Mononuclear cell (primary cell): ENCODE results near the gene PCBP2. TPM values are rescaled to one million over a fixed set of nuclear protein-coding genes. Genes with fewer than 3 reads are reported as not detected.
A peak's percentile ranks its signal among the peaks of the same experiment; 100 is the strongest.
"Not testable (repeated sequence)": the region's sequence is repeated elsewhere in the genome, so short reads cannot be mapped to it uniquely, and the experiment has no call there.

Experiments
- H3K27me3 ChIP-seq: 2 replicates; pipeline ENCODE4 v1.6.0; 2011; ENCODE audit warnings: low read length, control low read depth; ENCODE audit not compliant: insufficient read depth
- H3K4me1 ChIP-seq: 2 replicates; pipeline ENCODE4 v1.5.1; 2011; ENCODE audit warnings: mild to moderate bottlenecking, low read length, control low read depth; ENCODE audit not compliant: insufficient read depth
- H3K4me3 ChIP-seq: 2 replicates; pipeline ENCODE4 v1.5.1; 2011; ENCODE audit warnings: mild to moderate bottlenecking, low read length, moderate library complexity
- H3K9me3 ChIP-seq: 2 replicates; pipeline ENCODE4 v1.5.1; 2011; ENCODE audit warnings: low read depth, mild to moderate bottlenecking, control low read depth, low read length
- total RNA-seq: library from RNA; depleted of rRNA; stranded (reverse); fragments of >200 nt; gene quantifications from one replicate; pipeline ENCODE4 v1.2.3, GENCODE V29; 2012

The PCBP2 gene
- 511 TPM for total RNA-seq

DNA sequence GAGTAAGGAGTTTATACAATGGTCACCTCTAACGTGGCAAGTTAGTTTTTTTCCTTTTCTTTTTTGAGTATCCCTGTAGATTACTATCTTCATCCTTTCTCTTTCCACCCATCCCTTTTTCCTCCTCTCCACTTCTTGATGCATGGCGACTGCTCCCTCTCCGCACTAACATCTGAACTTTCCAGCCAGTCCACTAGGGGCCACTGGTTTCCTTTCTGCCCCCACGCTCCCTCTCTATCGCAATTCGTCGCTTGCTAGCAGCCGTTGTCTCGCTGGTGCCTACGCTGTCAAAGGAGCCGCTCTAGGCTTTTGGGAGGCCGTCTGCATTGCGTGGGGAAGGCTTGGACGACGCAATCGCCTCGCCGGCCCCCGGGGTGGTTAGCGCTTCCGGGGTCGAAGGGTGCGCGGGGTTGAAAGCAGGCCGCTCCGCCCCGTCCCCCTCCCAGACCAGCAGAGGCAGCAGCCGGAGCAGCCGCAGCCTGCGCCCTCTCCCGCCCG is at the start of gene PCBP2:
Gene PCBP2, plus strand, starts transcription at position 442 of the 498 bp plus-strand sequence. CDS start 2,699 bp downstream, outside the sequence.
- H3K9me3 ChIP-seq, result no peaks in the 10 kb centered on the region
- no peaks in the 10 kb centered on the region for H3K27me3 ChIP-seq
- peaks cover 20% of the 10 kb centered on the region for H3K4me1 ChIP-seq
- H3K4me3 ChIP-seq, result peak within 1 kb of the TSS; percentile 75

DNA sequence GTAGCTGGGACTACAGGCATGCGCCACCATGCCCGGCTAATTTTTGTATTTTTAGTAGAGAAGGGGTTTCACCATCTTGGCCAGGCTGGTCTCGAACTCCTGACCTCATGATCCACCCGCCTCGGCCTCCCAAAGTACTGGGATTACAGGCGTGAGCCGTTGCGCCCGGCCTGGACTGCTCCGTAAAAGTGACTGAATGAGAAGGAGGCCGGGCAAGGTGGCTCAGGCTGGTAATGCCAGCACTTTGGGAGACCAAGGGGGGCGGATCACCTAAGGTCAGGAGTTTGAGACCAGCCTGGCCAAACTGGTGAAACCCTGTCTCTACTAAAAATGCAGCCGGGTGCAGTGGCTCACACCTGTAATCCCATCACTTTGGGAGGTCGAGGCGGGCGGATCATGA is 49.6 kb upstream of the PCBP2 start:
- H3K27me3 ChIP-seq, H3K4me3 ChIP-seq, H3K9me3 ChIP-seq, H3K4me1 ChIP-seq: not testable (repeated sequence)

DNA sequence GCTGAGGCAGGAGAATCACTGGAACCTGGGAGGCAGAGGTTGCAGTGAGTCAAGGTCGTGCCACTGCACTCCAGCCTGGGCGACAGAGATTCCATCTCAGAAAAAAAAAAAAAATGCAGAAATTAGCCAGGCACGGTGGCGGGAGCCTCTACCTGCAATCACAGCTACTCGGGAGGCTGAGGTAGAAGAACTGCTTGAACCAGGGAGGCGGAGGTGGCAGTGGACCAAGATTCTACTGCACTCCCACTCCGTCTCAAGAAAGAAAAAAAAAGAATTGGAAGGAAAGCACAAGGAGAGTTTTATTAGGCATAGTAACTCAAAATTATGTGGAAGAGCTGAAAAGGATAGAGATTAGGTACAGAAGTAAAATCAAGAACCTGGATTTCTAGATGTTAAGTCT is 49.0 kb upstream of the PCBP2 start:
- no peaks in the 10 kb centered on the region for H3K4me1 ChIP-seq
- H3K27me3 ChIP-seq, result no peaks in the 10 kb centered on the region
- H3K9me3 ChIP-seq, result no peaks in the 10 kb centered on the region
- no peak overlapping the region for H3K4me3 ChIP-seq

- H3K9me3 ChIP-seq, result no peaks in the 10 kb centered on the region
- H3K4me1 ChIP-seq, result peaks cover 11% of the 10 kb centered on the region
- H3K27me3 ChIP-seq, result no peaks in the 10 kb centered on the region
- H3K4me3 ChIP-seq, result no peak overlapping the region
These were observed 41.0 kb upstream of the PCBP2 start for GRCh38 chr12:53410951-53411350.

DNA sequence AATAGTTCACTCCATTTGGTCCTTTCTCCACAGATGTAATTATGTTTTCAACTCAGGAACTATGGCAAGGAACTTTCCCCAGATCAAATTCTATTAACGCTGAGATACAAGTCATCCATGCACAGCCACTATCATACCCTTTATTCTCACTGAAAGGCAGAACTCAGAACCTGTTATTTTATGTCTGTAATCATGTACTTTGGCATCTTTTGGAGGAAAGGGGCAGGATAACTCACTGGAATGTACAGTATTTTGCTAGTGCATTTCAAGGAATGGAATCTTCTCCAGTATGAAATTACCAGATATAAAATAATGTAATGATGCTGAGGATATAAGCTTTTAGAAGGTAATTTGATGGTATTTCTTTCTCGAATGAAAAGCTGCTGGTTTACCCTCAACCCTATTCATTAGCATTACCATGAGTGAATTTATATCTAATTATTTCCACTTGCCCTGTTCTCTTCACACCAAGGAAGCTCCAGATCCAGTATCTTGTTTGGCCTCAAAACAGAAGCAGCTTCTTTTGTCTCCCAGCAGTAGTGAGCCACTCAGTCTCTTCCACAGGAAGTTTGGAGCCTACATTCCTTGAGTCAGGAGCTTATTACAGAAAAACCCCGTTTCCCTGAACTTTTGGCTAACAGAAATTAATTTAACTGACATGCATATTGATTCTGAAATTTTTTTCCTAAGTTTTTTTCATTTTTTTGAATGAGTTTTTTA is 38.3 kb upstream of the PCBP2 start:
- H3K9me3 ChIP-seq, result no peaks in the 10 kb centered on the region
- H3K4me1 ChIP-seq, result peaks cover 27% of the 10 kb centered on the region
- H3K27me3 ChIP-seq, result no peaks in the 10 kb centered on the region
- no peak overlapping the region for H3K4me3 ChIP-seq

DNA sequence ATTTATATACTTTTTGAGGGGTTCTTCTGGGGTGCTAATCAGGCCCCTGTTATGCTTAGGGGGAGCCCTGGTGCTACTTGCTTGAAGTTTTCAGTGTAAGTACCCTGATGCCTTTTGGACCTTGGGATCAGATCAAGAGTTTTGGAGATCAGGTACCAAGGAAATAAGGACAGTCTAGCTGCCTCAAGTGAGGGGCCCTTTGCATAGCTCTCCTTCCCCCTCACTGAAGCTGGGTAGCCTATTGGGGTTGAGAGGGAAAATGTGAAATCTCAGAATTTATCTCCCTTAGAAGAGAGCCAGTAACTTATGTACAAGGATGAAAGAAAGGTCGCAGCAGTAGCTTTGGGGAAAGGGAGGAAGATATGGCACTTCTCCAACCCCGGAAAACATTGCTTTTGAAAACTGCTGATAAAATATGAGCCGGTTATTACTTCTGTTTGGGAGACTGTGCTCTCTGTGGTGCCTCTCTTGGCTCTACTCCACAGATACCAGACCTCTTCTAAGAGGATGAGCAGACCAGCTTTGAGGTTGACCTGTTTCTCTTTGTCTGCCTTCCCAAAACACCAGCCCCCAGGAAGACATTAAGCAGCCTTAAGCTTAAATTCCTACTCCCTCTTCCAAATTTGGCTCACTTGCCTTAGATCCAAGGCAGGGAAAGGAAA is 37.0 kb upstream of the PCBP2 start:
- Histone ChIP-seq H3K27me3 (no peaks in the 10 kb centered on the region), H3K4me1 (peaks cover 27% of the 10 kb centered on the region), H3K9me3 (no peaks in the 10 kb centered on the region), H3K4me3 (no peak overlapping the region)

DNA sequence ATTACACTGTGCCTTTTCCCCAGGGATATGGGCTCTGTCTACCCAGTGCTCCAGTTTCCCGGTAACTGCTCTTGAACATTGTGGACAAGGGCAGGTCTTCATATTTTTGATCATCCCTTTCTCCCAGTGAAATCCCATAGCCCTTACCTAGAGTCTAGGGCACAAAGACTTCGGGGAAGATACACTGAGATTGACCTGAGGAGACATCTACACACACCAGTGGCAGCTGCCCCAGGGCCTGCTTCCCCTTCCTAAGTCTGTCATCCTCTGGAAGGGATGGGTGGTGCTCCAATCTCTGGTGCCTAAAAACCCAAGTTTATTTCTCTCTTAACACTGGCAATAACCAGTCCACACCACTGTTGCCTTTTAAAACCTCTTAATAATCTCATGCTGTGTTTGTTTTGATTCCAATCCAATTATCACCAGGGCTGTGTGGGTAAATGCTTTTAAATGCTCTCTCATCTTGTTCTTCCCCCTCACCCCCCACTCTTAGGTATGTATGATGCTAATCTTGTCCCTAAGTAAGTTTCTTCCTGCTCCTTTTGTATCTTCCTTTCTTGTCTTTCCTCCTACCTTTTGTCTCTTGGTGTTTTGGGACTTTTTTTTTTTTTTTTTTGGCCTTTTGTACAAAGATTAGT is 36.0 kb upstream of the PCBP2 start:
- H3K27me3 ChIP-seq, result not testable (repeated sequence)
- H3K4me1 ChIP-seq, result peaks cover 27% of the 10 kb centered on the region

GRCh38 chr12:53417291-53417816 is 34.5 kb upstream of the PCBP2 start:
- H3K27me3 ChIP-seq, H3K9me3 ChIP-seq, H3K4me3 ChIP-seq: not testable (repeated sequence)
- peaks cover 26% of the 10 kb centered on the region for H3K4me1 ChIP-seq

More for the DNA sequence above, 36.0 kb upstream of the PCBP2 start:
- not testable (repeated sequence) for H3K9me3 ChIP-seq, H3K4me3 ChIP-seq

GRCh38 chr12:53418221-53418620 is 33.7 kb upstream of the PCBP2 start:
- no peaks in the 10 kb centered on the region for H3K27me3 ChIP-seq
- H3K4me3 ChIP-seq, result no peak overlapping the region
- H3K9me3 ChIP-seq, result no peaks in the 10 kb centered on the region
- H3K4me1 ChIP-seq, result peaks cover 21% of the 10 kb centered on the region

- H3K4me1 ChIP-seq, result peaks cover 21% of the 10 kb centered on the region
- H3K4me3 ChIP-seq, result no peak overlapping the region
- no peaks in the 10 kb centered on the region for H3K9me3 ChIP-seq
- no peaks in the 10 kb centered on the region for H3K27me3 ChIP-seq
These were observed 32.1 kb upstream of the PCBP2 start for GRCh38 chr12:53419756-53420155.

DNA sequence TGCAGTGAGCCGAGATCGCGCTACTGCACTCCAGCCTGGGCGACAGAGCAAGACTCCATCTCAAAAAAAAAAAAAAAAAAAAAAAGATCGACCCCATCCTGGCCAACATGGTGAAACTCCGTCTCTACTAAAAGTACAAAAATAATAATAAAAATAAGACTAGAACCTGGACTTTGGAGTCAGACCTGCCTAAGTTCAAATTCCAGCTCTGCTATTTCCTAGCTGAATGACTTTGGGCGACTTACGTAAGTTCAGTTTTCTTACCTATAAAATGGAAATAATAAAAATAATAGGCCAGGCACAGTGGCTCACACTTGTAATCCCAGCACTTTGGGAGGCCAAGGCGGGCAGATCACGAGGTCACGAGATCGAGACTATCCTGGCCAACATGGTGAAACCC is 29.7 kb upstream of the PCBP2 start:
- not testable (repeated sequence) for H3K27me3 ChIP-seq, H3K4me3 ChIP-seq, H3K9me3 ChIP-seq
- H3K4me1 ChIP-seq, result peaks cover 16% of the 10 kb centered on the region

DNA sequence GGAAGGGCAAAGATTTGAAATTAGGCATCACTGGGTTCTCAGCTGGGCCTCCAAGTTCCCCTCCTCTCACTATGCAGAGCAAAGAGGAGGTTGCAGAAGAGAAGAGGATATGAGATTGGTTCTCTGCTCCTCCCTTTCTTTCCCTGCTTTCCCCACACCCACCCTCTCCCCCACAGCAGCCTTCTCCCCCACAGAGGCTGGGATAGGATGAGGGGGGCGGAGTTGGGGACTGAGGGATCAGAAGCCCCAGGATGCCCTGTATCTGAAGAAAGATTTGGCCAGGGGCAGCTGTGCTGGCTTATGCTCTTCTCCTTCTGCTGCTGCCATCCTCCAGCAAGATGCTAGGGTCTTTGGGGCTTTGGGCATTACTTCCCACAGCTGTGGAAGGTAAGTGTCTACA is 28.3 kb upstream of the PCBP2 start, which contains the start of gene AMHR2:
Gene AMHR2, plus strand, starts transcription at position 259 of the 400 bp plus-strand sequence. Its CDS starts 80 bp downstream, at position 339.
- Histone ChIP-seq H3K4me1 (peaks cover 5% of the 10 kb centered on the region), H3K27me3 (no peaks in the 10 kb centered on the region), H3K4me3 (no peak within 1 kb of the TSS), H3K9me3 (no peaks in the 10 kb centered on the region)

- no peak overlapping the region for H3K4me3 ChIP-seq
- no peaks in the 10 kb centered on the region for H3K9me3 ChIP-seq
- H3K27me3 ChIP-seq, result no peaks in the 10 kb centered on the region
- H3K4me1 ChIP-seq, result peaks cover 5% of the 10 kb centered on the region
These were observed 27.0 kb upstream of the PCBP2 start for GRCh38 chr12:53424626-53425514.

DNA sequence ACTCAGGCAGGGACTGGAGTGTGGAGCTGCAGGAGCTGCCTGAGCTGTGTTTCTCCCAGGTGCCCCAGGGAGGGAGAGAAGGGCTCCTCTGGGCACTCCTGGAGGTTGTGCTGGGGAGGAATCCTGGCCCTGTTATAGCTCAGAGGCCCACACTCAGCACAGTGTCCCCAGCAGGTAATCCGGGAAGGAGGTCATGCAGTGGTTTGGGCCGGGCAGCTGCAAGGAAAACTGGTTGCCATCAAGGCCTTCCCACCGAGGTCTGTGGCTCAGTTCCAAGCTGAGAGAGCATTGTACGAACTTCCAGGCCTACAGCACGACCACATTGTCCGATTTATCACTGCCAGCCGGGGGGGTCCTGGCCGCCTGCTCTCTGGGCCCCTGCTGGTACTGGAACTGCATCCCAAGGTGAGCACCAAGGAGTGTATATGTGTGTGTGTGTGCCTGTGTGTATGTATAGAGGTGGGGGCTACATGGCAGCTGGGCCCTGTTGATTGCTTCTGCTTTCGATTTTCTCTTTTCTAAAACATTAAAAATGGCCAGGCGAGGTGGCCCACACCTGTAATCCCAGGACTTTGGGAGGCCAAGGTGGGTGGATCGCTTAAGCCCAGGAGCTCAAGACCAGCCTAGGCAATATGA is 26.3 kb upstream of the PCBP2 start:
- Histone ChIP-seq H3K9me3 (no peaks in the 10 kb centered on the region), H3K27me3 (no peaks in the 10 kb centered on the region), H3K4me3 (no peak overlapping the region), H3K4me1 (peaks cover 5% of the 10 kb centered on the region)
